Smooth muscle cell (in vitro differentiated cells): ENCODE measurements around the gene DBP. TPM values are rescaled to one million over a fixed set of nuclear protein-coding genes. Genes with fewer than 3 reads are reported as not detected.

Experiments
- DNase-seq: peaks from one replicate; lab custom pipeline; 2025; ENCODE audit not compliant: unreplicated experiment; lab: John Stamatoyannopoulos, UW
- H2AFZ ChIP-seq: fragments of 200-600 bp; sonication (generic); 2 replicates; pipeline ENCODE4 v1.6.0; 2016; ENCODE audit warnings: antibody characterized with exemption, low read depth, mild to moderate bottlenecking
- H3F3A ChIP-seq: fragments of 200-600 bp; sonication (generic); 2 replicates; pipeline ENCODE4 v1.6.0; 2017; ENCODE audit warnings: antibody characterized with exemption, low read depth
- H3K27ac ChIP-seq: fragments of 200-600 bp; sonication (generic); 2 replicates; pipeline ENCODE4 v1.5.1; 2016; ENCODE audit warnings: low read depth, mild to moderate bottlenecking
- H3K27me3 ChIP-seq: fragments of 200-600 bp; sonication (generic); 2 replicates; pipeline ENCODE4 v1.6.1; 2016; ENCODE audit warnings: low read depth, mild to moderate bottlenecking
- H3K36me3 ChIP-seq: fragments of 200-600 bp; sonication (generic); 2 replicates; pipeline ENCODE4 v1.5.1; 2016; ENCODE audit warnings: low read depth
- H3K4me1 ChIP-seq: fragments of 200-600 bp; sonication (generic); 2 replicates; pipeline ENCODE4 v1.5.1; 2016; ENCODE audit warnings: low read depth
- H3K4me2 ChIP-seq: fragments of 200-600 bp; sonication (generic); 2 replicates; pipeline ENCODE4 v1.6.0; 2016; ENCODE audit warnings: mild to moderate bottlenecking
- H3K4me3 ChIP-seq: fragments of 200-600 bp; sonication (generic); 2 replicates; pipeline ENCODE4 v1.5.1; 2016; ENCODE audit warnings: mild to moderate bottlenecking
- H3K79me2 ChIP-seq: fragments of 200-600 bp; sonication (generic); 2 replicates; pipeline ENCODE4 v1.6.0; 2016; ENCODE audit warnings: low read depth, mild to moderate bottlenecking
- H3K9ac ChIP-seq: fragments of 200-600 bp; sonication (generic); 2 replicates; pipeline ENCODE4 v1.6.0; 2016; ENCODE audit warnings: low read depth
- H3K9me3 ChIP-seq: fragments of 200-600 bp; sonication (generic); replicated peaks from 2 replicates; pipeline ENCODE4 v1.5.1; 2016; ENCODE audit warnings: low read depth
- H4K20me1 ChIP-seq: fragments of 200-600 bp; sonication (generic); 2 replicates; pipeline ENCODE4 v1.6.0; 2016; ENCODE audit warnings: low read depth
- WGBS: methylation state at CpG from one replicate; pipeline ENCODE4 v1.1.7; 2016; ENCODE audit warnings: low lambda C conversion rate; 5-methylcytosine and 5-hydroxymethylcytosine counted together
- polyA plus RNA-seq: library from polyadenylated mRNA; unstranded; fragments of >200 nt; fragmentation: Nextera tagmentation; extraction: Ambion mirVana; gene quantifications from 2 replicates; pipeline ENCODE4 v1.2.1, GENCODE V29; 2016
- total RNA-seq: library from RNA; depleted of rRNA; stranded (reverse); fragments of >200 nt; gene quantifications from 2 replicates; pipeline ENCODE4 v1.2.3, GENCODE V29; 2014
- TF ChIP-seq, protein P1 (sequence below): fragments of 200-600 bp; sonication (generic); IDR thresholded peaks from 2 replicates; pipeline ENCODE4 v1.5.1; 2017; ENCODE audit warnings: borderline replicate concordance, mild to moderate bottlenecking, antibody characterized with exemption; ENCODE audit not compliant: insufficient read depth, poor library complexity, severe bottlenecking

Gene DBP
- total and polyA plus RNA-seq, 2 experiments from 2014 or later: 3.5 to 6.9 TPM

DNA sequence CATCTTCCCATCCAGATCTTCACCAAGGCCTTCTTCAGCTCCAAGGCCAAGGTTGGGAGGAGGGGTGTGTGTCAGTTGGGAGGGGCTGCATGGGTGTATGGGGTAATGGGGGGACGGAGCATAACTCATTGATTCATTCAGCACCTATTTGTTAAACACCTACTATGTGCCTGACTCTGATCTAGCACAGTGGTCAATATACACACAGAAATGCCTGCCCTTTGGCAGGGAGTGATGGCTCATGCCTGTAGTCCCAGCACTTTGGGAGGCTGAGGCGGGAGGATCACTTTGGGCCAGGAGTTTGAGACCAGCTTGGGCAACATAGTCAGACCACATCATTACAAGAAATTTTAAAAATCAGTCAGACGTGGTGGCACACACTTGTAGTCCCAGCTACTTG, 49.8 kb downstream of the DBP start:
- no peak overlapping the region for H2AFZ ChIP-seq
- 100% methylated on average over 3 of the region's 3 CpGs for WGBS
- H3K27me3 ChIP-seq: no peaks in the 10 kb centered on the region
- H3F3A ChIP-seq: no peaks in the 10 kb centered on the region
- H3K4me1 ChIP-seq: no peaks in the 10 kb centered on the region
- TF ChIP-seq, protein P1, sequence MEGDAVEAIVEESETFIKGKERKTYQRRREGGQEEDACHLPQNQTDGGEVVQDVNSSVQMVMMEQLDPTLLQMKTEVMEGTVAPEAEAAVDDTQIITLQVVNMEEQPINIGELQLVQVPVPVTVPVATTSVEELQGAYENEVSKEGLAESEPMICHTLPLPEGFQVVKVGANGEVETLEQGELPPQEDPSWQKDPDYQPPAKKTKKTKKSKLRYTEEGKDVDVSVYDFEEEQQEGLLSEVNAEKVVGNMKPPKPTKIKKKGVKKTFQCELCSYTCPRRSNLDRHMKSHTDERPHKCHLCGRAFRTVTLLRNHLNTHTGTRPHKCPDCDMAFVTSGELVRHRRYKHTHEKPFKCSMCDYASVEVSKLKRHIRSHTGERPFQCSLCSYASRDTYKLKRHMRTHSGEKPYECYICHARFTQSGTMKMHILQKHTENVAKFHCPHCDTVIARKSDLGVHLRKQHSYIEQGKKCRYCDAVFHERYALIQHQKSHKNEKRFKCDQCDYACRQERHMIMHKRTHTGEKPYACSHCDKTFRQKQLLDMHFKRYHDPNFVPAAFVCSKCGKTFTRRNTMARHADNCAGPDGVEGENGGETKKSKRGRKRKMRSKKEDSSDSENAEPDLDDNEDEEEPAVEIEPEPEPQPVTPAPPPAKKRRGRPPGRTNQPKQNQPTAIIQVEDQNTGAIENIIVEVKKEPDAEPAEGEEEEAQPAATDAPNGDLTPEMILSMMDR: no peak
- H3K79me2 ChIP-seq: no peaks in the 10 kb centered on the region
- no peaks in the 10 kb centered on the region for H3K9me3 ChIP-seq
- H3K4me3 ChIP-seq: no peak overlapping the region
- H3K9ac ChIP-seq: no peak overlapping the region
- no peak overlapping the region for H3K4me2 ChIP-seq
- H3K36me3 ChIP-seq: no peaks in the 10 kb centered on the region
- no peak overlapping the region for H3K27ac ChIP-seq
- DNase-seq: no peak
- H4K20me1 ChIP-seq: no peaks in the 10 kb centered on the region

DNA sequence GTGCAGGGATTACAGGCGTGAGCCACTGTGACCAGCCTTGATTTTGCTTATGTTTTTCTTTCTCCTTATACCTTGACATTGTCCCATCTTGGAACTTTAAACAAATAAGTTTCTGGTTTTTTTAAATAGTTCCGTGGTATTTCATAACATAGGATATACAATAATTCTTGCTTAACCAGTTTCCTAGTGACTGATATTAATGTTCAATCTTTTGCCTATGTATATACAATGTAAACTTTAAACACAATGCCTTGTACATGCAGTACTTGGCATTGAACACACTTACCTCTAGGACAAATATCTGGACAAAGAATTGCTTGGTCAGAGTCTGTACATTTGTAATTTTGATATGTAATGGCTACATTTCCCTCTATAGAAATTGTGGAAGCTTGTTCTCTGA, 55.0 kb downstream of the DBP start:
- Histone ChIP-seq H3K4me3 (no peak overlapping the region), H2AFZ (no peak overlapping the region), H4K20me1 (no peaks in the 10 kb centered on the region), H3K4me2 (no peak overlapping the region), H3K79me2 (no peaks in the 10 kb centered on the region), H3F3A (no peaks in the 10 kb centered on the region), H3K4me1 (no peaks in the 10 kb centered on the region), H3K27me3 (no peaks in the 10 kb centered on the region), H3K36me3 (no peaks in the 10 kb centered on the region), H3K9ac (no peak overlapping the region), H3K27ac (no peak overlapping the region), H3K9me3 (no peaks in the 10 kb centered on the region)
- DNase-seq: no peak
- TF ChIP-seq, protein P1: no peak
- 84% methylated on average over 2 of the region's 2 CpGs for WGBS

Other genes with a start within 250 kb of the DBP start
- 203 and 239 TPM in 2 replicates for gene KDELR1, start 245.8 kb downstream of the DBP start, total RNA-seq
- gene KDELR1, start 245.8 kb downstream of the DBP start, polyA plus RNA-seq: 296 and 315 TPM in 2 replicates
- gene GRIN2D, start 243.7 kb downstream of the DBP start, total RNA-seq: 3.5 and 4.0 TPM in 2 replicates
- gene GRIN2D, start 243.7 kb downstream of the DBP start, polyA plus RNA-seq: 10.7 and 12.7 TPM in 2 replicates
- gene GRWD1, start 191.4 kb downstream of the DBP start, total RNA-seq: 11.7 and 22.1 TPM in 2 replicates
- gene GRWD1, start 191.4 kb downstream of the DBP start, polyA plus RNA-seq: 23.6 and 25.7 TPM in 2 replicates
- 1.2 and 1.8 TPM in 2 replicates for gene KCNJ14, start 181.8 kb downstream of the DBP start, total RNA-seq
- 1.7 and 2.0 TPM in 2 replicates for gene KCNJ14, start 181.8 kb downstream of the DBP start, polyA plus RNA-seq
- gene CYTH2, start 168.0 kb downstream of the DBP start, total RNA-seq: 44.5 and 49.7 TPM in 2 replicates
- gene CYTH2, start 168.0 kb downstream of the DBP start, polyA plus RNA-seq: 62.1 and 95.0 TPM in 2 replicates
- gene LMTK3, start 125.5 kb downstream of the DBP start, total RNA-seq: 1.1 and 3.1 TPM in 2 replicates
- 0.66 and 1.8 TPM in 2 replicates for gene LMTK3, start 125.5 kb downstream of the DBP start, polyA plus RNA-seq
- gene SULT2B1, start 85.2 kb downstream of the DBP start, total RNA-seq: 1.7 TPM in 1 of 2 replicates, not detected in the other
- 0.13 and 2.3 TPM in 2 replicates for gene SULT2B1, start 85.2 kb downstream of the DBP start, polyA plus RNA-seq
- gene SPACA4, start 30.6 kb downstream of the DBP start, total RNA-seq: not detected in 2 replicates
- gene SPACA4, start 30.6 kb downstream of the DBP start, polyA plus RNA-seq: 0.43 TPM in 1 of 2 replicates, not detected in the other
- 0.49 and 0.72 TPM in 2 replicates for gene FAM83E, start 22.3 kb downstream of the DBP start, total RNA-seq
- gene FAM83E, start 22.3 kb downstream of the DBP start, polyA plus RNA-seq: 0.49 and 2.0 TPM in 2 replicates
- gene RPL18, start 18.2 kb downstream of the DBP start, total RNA-seq: 1,279 and 1,519 TPM in 2 replicates
- gene RPL18, start 18.2 kb downstream of the DBP start, polyA plus RNA-seq: 666 and 762 TPM in 2 replicates
- gene SPHK2, start 17.9 kb downstream of the DBP start, total RNA-seq: 4.0 and 8.2 TPM in 2 replicates
- gene SPHK2, start 17.9 kb downstream of the DBP start, polyA plus RNA-seq: 9.3 and 13.8 TPM in 2 replicates
- 0.09 and 1.7 TPM in 2 replicates for gene CA11, start 8.8 kb upstream of the DBP start, total RNA-seq
- gene CA11, start 8.8 kb upstream of the DBP start, polyA plus RNA-seq: 6.9 and 9.5 TPM in 2 replicates
- not detected in 2 replicates for gene NTN5, start 35.6 kb upstream of the DBP start, total RNA-seq
- gene NTN5, start 35.6 kb upstream of the DBP start, polyA plus RNA-seq: 0.22 TPM in 1 of 2 replicates, not detected in the other
- 0.27 and 1.1 TPM in 2 replicates for gene FUT2, start 58.6 kb upstream of the DBP start, total RNA-seq
- gene FUT2, start 58.6 kb upstream of the DBP start, polyA plus RNA-seq: 0.18 and 0.54 TPM in 2 replicates
- 0.22 and 0.58 TPM in 2 replicates for gene MAMSTR, start 82.3 kb upstream of the DBP start, total RNA-seq
- 3.2 and 3.9 TPM in 2 replicates for gene MAMSTR, start 82.3 kb upstream of the DBP start, polyA plus RNA-seq
- gene RASIP1, start 103.2 kb upstream of the DBP start, total RNA-seq: 0.27 and 0.81 TPM in 2 replicates
- gene RASIP1, start 103.2 kb upstream of the DBP start, polyA plus RNA-seq: 2.7 and 3.5 TPM in 2 replicates
- 0.45 TPM in 1 of 2 replicates, not detected in the other for gene IZUMO1, start 109.5 kb upstream of the DBP start, total RNA-seq
- not detected in 2 replicates for gene IZUMO1, start 109.5 kb upstream of the DBP start, polyA plus RNA-seq
- 0.58 TPM in 2 replicates for gene FUT1, start 115.3 kb upstream of the DBP start, total RNA-seq
- gene FUT1, start 115.3 kb upstream of the DBP start, polyA plus RNA-seq: 0.51 and 1.8 TPM in 2 replicates
- not detected in 2 replicates for gene FGF21, start 118.1 kb upstream of the DBP start, total RNA-seq
- gene FGF21, start 118.1 kb upstream of the DBP start, polyA plus RNA-seq: not detected in 2 replicates
- gene BCAT2, start 173.7 kb upstream of the DBP start, total RNA-seq: 11.8 and 24.9 TPM in 2 replicates
- gene BCAT2, start 173.7 kb upstream of the DBP start, polyA plus RNA-seq: 30.9 and 45.4 TPM in 2 replicates
- gene HSD17B14, start 199.1 kb upstream of the DBP start, total RNA-seq: 14.8 and 19.3 TPM in 2 replicates
- 16.4 and 16.9 TPM in 2 replicates for gene HSD17B14, start 199.1 kb upstream of the DBP start, polyA plus RNA-seq
- gene PLEKHA4, start 231.2 kb upstream of the DBP start, total RNA-seq: 2.6 and 4.4 TPM in 2 replicates
- gene PLEKHA4, start 231.2 kb upstream of the DBP start, polyA plus RNA-seq: 32.6 and 39.2 TPM in 2 replicates
- 88.5 and 99.3 TPM in 2 replicates for gene PPP1R15A, start 235.0 kb upstream of the DBP start, total RNA-seq
- gene PPP1R15A, start 235.0 kb upstream of the DBP start, polyA plus RNA-seq: 339 and 357 TPM in 2 replicates